ENCODE measurements around the gene ITPR2.

GRCh38 chr12:26372866-26373265, 460.1 kb downstream of the ITPR2 start:
- TF ChIP-seq CHD2 (IDR thresholded peaks at IDR 0.05; ENCODE audit: low read length, partially characterized antibody) (no peak), HOXB13 (CRISPR knock-in tag; IDR thresholded peaks at IDR 0.05; ENCODE audit: low read depth) (no peak)

All from A549 (cell line).